ENCODE data around the gene MCM7. TPM values are rescaled to one million over a fixed set of nuclear protein-coding genes. Genes with fewer than 3 reads are reported as not detected.

Gene MCM7
- total RNA-seq, 1 experiment from 2014 or later: 383 TPM

DNA sequence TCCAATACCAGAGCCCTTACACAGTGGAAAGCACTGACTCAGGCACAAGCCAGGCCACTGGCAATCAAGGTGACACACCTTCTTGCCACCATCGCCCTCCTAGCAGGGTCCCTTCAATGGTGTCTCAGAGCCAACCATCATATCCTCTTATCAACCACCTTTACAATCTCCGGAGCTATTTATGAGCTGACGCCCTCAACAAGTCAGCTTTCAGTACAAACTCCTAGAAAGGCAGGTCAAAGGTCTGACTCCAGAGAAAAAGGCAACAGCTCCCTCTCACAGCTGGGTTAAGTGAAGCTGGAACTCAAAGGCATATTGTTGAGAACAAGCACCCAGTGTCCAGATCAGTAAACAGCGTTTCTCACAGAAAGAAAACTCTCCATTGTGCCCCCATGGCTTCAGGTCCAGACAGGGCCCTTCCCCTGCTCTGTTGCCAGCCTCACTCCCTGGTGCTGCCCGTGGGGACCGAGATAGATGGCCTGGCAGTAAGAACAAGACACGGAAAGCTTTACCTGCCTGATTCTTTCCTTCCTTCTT lies 22.1 kb downstream of the MCM7 start:
- no peak for DNase-seq
- Histone ChIP-seq H3K4me3 (ENCODE audit: insufficient read depth, low read depth, low read length) (no peak overlapping the region), H3K36me3 (replicated peaks; ENCODE audit: control insufficient read depth, insufficient read depth, low read length) (peaks cover 41% of the 10 kb centered on the region), H3K27me3 (ENCODE audit: control insufficient read depth, insufficient read depth, low read length) (no peaks in the 10 kb centered on the region)

- no peak overlapping the region for H3K4me3 ChIP-seq (ENCODE audit: insufficient read depth, low read depth, low read length)
- peaks cover 57% of the 10 kb centered on the region for H3K36me3 ChIP-seq (replicated peaks; ENCODE audit: control insufficient read depth, insufficient read depth, low read length)
- DNase-seq: no peak
- H3K27me3 ChIP-seq (ENCODE audit: control insufficient read depth, insufficient read depth, low read length): no peaks in the 10 kb centered on the region
These were observed 24.0 kb downstream of the MCM7 start for GRCh38 chr7:100077205-100077604.

DNA sequence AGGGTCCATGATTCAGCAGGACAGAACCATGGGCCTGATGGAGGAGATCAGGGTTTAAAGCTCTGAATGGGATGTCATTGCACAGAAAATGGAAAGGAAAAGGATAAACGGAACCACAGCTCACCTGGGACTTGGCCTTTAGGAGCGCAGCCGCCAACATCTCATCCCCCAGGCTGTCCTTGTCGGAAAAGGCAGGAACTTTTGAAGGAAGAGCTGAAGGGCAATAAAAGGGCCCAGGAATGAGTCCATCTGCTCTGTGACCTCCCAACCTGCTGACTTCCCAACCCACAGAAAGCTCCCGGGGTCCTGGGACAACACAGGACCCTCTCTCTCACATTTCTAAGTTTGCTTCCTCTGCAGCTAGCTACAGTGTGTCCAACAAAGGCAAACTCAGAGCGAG lies 25.8 kb downstream of the MCM7 start:
- H3K27me3 ChIP-seq (ENCODE audit: control insufficient read depth, insufficient read depth, low read length): no peaks in the 10 kb centered on the region
- no peak for DNase-seq
- no peak overlapping the region for H3K4me3 ChIP-seq (ENCODE audit: insufficient read depth, low read depth, low read length)
- peaks cover 75% of the 10 kb centered on the region for H3K36me3 ChIP-seq (replicated peaks; ENCODE audit: control insufficient read depth, insufficient read depth, low read length)

GRCh38 chr7:100074841-100075240 lies 26.4 kb downstream of the MCM7 start:
- no peak overlapping the region for H3K4me3 ChIP-seq (ENCODE audit: insufficient read depth, low read depth, low read length)
- H3K27me3 ChIP-seq (ENCODE audit: control insufficient read depth, insufficient read depth, low read length): no peaks in the 10 kb centered on the region

DNA sequence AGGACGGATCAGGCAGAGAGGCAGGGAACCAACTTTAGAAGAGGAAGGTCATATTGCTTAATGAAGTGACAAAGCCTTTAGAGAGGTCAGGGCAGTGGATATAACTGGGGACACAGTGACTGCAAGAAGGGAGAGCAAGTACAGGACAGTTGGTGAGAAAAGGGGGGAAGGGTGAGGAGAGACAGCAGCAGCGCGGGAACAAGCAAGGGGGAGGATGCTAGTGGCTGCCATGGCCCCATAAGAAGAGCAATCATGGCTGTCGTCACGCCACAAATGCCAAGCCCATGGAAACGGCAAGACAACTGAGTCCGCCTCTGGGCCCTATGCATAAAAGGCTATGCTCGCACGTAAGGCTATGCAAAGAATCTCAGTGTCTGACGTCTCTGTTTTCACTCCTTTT lies 28.7 kb downstream of the MCM7 start:
- Histone ChIP-seq H3K36me3 (replicated peaks; ENCODE audit: control insufficient read depth, insufficient read depth, low read length) (peaks cover 66% of the 10 kb centered on the region), H3K27me3 (ENCODE audit: control insufficient read depth, insufficient read depth, low read length) (no peaks in the 10 kb centered on the region), H3K4me3 (ENCODE audit: insufficient read depth, low read depth, low read length) (no peak overlapping the region)
- DNase-seq: no peak

More at GRCh38 chr7:100074841-100075240, 26.4 kb downstream of the MCM7 start:
- no peak for DNase-seq
- H3K36me3 ChIP-seq (replicated peaks; ENCODE audit: control insufficient read depth, insufficient read depth, low read length): peaks cover 80% of the 10 kb centered on the region

DNA sequence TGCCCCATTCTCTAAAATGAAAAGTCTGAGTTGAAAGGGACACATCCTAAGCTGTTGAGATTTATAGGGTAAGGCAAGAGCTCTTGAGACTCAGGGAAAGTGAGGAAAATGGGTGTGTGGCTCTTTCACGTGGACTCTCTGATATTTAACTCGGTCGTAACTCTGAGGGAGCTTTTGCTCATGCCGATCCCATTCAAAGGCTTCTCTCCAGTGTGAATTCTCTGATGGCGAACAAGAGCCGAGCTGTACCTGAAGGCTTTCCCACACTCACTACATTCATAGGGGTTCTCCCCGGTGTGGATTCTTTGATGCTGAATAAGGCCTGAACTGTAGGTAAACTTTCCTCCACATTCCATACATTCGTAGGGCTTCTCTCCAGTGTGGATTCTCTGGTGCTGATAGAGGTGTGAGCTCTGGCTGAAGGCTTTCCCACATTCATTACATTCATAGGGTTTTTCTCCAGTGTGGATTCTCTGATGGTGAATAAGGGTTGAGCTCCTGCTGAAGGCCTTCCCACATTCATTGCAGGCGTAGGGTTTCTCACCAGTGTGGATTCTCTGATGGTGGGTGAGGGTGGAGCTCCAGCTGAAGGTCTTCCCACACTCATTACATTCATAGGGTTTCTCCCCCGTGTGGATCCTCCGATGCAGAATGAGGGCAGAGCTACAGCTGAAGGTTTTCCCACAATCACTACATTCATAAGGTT lies 30.0 kb downstream of the MCM7 start:
- no peaks in the 10 kb centered on the region for H3K27me3 ChIP-seq (ENCODE audit: control insufficient read depth, insufficient read depth, low read length)
- H3K36me3 ChIP-seq (replicated peaks; ENCODE audit: control insufficient read depth, insufficient read depth, low read length): peaks cover 59% of the 10 kb centered on the region
- DNase-seq: no peak
- no peak overlapping the region for H3K4me3 ChIP-seq (ENCODE audit: insufficient read depth, low read depth, low read length)

DNA sequence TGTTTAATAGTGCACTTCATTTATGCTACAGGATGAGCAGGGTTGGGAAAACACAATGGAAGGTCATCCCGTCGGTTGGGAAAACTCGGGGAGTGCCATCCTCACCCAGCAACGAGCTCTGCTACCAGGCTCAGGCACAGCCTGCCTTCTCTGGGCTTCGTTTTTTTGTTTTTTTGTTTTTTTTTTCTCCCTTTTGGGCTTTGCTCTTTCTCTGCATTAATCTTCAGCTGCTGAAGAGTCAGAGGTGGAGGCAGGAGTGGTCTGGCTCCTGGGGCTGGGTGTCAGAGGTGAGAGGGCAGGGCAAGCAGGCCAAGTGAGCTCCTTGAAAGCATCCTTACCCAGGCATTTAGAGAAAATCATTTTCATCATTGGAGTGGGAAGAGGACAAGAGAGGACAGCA lies 31.2 kb downstream of the MCM7 start:
- Histone ChIP-seq H3K27me3 (ENCODE audit: control insufficient read depth, insufficient read depth, low read length) (no peaks in the 10 kb centered on the region), H3K36me3 (replicated peaks; ENCODE audit: control insufficient read depth, insufficient read depth, low read length) (peaks cover 49% of the 10 kb centered on the region)
- DNase-seq: no peak

DNA sequence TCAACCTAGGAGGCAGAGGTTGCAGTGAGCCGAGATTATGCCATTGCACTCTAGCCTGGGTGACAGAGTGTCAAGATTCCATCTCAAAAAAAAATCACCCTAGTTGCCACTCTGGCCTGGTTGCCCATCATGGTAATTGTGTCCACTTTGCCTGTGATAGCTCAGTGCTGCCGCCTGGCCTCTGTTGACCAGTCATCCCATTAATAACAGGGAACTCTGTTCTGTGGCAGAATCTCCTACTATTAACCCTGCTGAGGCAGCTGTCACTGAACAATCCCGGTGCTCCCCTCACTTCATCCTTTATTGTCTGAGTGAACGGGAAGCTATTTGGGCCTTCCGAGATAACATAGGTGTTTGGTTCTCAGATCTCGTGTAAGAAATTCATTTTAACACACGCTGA lies 34.2 kb downstream of the MCM7 start:
- Histone ChIP-seq H3K27me3 (ENCODE audit: control insufficient read depth, insufficient read depth, low read length) (no peaks in the 10 kb centered on the region), H3K4me3 (ENCODE audit: insufficient read depth, low read depth, low read length) (no peak overlapping the region), H3K36me3 (replicated peaks; ENCODE audit: control insufficient read depth, insufficient read depth, low read length) (peaks cover 33% of the 10 kb centered on the region)
- no peak for DNase-seq

More for the DNA sequence above, 31.2 kb downstream of the MCM7 start:
- H3K4me3 ChIP-seq (ENCODE audit: insufficient read depth, low read depth, low read length): no peak overlapping the region

DNA sequence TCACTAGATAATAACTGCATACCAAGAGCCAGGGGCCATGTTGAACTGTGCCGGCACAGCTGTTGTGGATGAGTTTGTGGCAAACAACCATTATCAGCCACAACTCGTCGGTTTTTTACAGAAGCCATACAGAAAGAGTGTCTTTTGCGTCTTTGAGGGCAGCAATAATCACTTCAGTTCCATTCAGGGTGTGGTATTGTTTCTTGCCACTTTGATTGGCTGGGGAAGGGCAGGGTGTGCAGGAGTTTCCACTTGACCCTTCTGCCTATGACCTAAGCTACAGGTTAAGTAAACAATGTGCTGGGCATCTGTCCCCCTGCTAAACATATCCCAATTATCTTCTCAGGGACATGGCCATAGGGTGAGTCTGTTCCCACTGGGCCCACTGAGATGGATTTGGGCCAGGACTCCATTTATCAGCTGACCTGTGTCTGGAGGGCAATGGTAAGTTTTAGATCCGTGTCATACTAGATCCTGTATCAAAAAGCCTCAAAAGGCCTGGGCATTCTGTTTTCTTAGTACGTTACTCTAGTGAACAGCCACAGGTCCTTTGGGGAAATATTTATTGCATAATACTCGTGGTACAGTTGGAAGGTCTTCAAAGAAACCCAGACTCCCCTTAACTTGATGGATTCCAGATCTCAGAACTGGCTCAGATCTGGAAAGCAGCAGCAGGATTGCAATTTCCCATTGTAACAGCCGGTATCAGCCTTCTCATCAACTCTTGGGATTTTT lies 35.6 kb downstream of the MCM7 start:
- H3K36me3 ChIP-seq (replicated peaks; ENCODE audit: control insufficient read depth, insufficient read depth, low read length): peaks cover 23% of the 10 kb centered on the region
- no peak overlapping the region for H3K4me3 ChIP-seq (ENCODE audit: insufficient read depth, low read depth, low read length)
- no peaks in the 10 kb centered on the region for H3K27me3 ChIP-seq (ENCODE audit: control insufficient read depth, insufficient read depth, low read length)
- DNase-seq: no peak

- DNase-seq: no peak
- Histone ChIP-seq H3K36me3 (replicated peaks; ENCODE audit: control insufficient read depth, insufficient read depth, low read length) (peaks cover 17% of the 10 kb centered on the region), H3K4me3 (ENCODE audit: insufficient read depth, low read depth, low read length) (no peak overlapping the region), H3K27me3 (ENCODE audit: control insufficient read depth, insufficient read depth, low read length) (no peaks in the 10 kb centered on the region)
These were observed 37.0 kb downstream of the MCM7 start for GRCh38 chr7:100064162-100064561.

GRCh38 chr7:100063376-100063775 lies 37.8 kb downstream of the MCM7 start:
- H3K36me3 ChIP-seq (replicated peaks; ENCODE audit: control insufficient read depth, insufficient read depth, low read length): peaks cover 21% of the 10 kb centered on the region

DNA sequence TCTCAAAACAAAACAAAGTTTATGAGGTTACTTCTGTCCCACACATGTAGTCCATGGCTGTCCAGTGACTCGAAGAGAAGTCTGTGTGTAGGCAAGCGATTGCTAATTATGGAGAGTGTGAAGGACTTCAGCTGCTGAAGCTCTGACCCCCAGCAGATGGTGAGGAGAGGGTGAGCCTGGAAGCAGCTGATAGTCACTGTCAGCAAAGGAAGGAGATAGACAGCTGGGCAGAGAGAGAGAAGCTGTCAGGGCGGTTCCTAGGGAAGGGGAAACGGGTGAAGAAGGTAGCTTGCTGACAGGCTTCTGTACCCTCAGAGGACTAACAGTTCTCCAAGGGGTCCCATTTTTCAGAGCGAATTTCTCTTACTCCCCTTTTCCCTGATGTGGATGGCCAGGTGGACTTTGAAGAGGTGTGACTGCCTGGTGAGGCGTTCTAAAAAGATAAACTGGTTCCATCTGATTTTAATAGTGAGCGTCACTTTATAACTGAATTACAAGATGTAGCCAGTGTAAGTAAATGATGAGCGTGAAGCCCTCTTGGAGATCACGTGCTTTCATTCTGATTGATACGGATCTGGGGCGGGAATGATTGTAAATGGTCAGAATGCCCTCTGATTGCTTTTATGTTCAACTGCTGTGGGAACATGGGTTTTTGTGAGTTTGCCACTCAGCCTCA lies 39.5 kb downstream of the MCM7 start:
- Histone ChIP-seq H3K36me3 (replicated peaks; ENCODE audit: control insufficient read depth, insufficient read depth, low read length) (peaks cover 33% of the 10 kb centered on the region), H3K4me3 (ENCODE audit: insufficient read depth, low read depth, low read length) (no peak overlapping the region), H3K27me3 (ENCODE audit: control insufficient read depth, insufficient read depth, low read length) (no peaks in the 10 kb centered on the region)
- no peak for DNase-seq

More at GRCh38 chr7:100063376-100063775, 37.8 kb downstream of the MCM7 start:
- no peak overlapping the region for H3K4me3 ChIP-seq (ENCODE audit: insufficient read depth, low read depth, low read length)
- H3K27me3 ChIP-seq (ENCODE audit: control insufficient read depth, insufficient read depth, low read length): no peaks in the 10 kb centered on the region
- DNase-seq: no peak

GRCh38 chr7:100059251-100059739 lies 41.9 kb downstream of the MCM7 start:
- H3K36me3 ChIP-seq (replicated peaks; ENCODE audit: control insufficient read depth, insufficient read depth, low read length): peaks cover 28% of the 10 kb centered on the region
- no peak overlapping the region for H3K4me3 ChIP-seq (ENCODE audit: insufficient read depth, low read depth, low read length)
- no peaks in the 10 kb centered on the region for H3K27me3 ChIP-seq (ENCODE audit: control insufficient read depth, insufficient read depth, low read length)
- no peak for DNase-seq

- H3K27me3 ChIP-seq (ENCODE audit: control insufficient read depth, insufficient read depth, low read length): no peaks in the 10 kb centered on the region
- H3K36me3 ChIP-seq (replicated peaks; ENCODE audit: control insufficient read depth, insufficient read depth, low read length): peaks cover 21% of the 10 kb centered on the region
- DNase-seq: no peak
- H3K4me3 ChIP-seq (ENCODE audit: insufficient read depth, low read depth, low read length): no peak overlapping the region
These were observed 44.2 kb downstream of the MCM7 start for GRCh38 chr7:100057006-100057405.
